Natural killer cell (primary cell): ENCODE measurements around the gene PPFIBP2. TPM values are rescaled to one million over a fixed set of nuclear protein-coding genes. Genes with fewer than 3 reads are reported as not detected.

Experiments used
- ATAC-seq, 3 donors: fragments of 150-1000 bp in 2 of 3; fragments of 200-7000 bp in 1 of 3; cut with Tn5 transposase; 1 replicate in 1 of 3; 2 replicates in 2 of 3; pipeline ENCODE4 v1.10.0; 2021; ENCODE audit warnings: mild to moderate bottlenecking in 2 of 3, moderate library complexity in 2 of 3
- DNase-seq, 2 donors: peaks; one replicate each; pipeline versions ENCODE4 v3.0.0 to v3.0.0-alpha.2; 2013 to 2021; ENCODE audit warnings: mixed read lengths in 1 of 2
- H3K27ac ChIP-seq: one replicate; pipeline ENCODE4 v1.5.1; 2013; ENCODE audit warnings: mild to moderate bottlenecking, low read length
- H3K27me3 ChIP-seq: one replicate; pipeline ENCODE4 v1.6.1; 2013; ENCODE audit warnings: low read length; ENCODE audit not compliant: control insufficient read depth, insufficient read depth
- H3K36me3 ChIP-seq: one replicate; pipeline ENCODE4 v1.6.1; 2013; ENCODE audit warnings: low read length; ENCODE audit not compliant: control insufficient read depth, insufficient read depth
- H3K4me1 ChIP-seq: one replicate; pipeline ENCODE4 v1.6.1; 2013; ENCODE audit warnings: low read length; ENCODE audit not compliant: control insufficient read depth, insufficient read depth
- H3K4me3 ChIP-seq: one replicate; pipeline ENCODE4 v1.5.1; 2013; ENCODE audit warnings: low read length
- H3K9me3 ChIP-seq: one replicate; pipeline ENCODE4 v1.6.1; 2013; ENCODE audit warnings: low read length; ENCODE audit not compliant: control insufficient read depth, insufficient read depth
- H3K27ac Mint-ChIP-seq, 2 donors: one replicate each; pipeline ENCODE4 v1.8.0; 2022; ENCODE audit warnings: mild to moderate bottlenecking in 2 of 2, mixed read lengths in 2 of 2, moderate library complexity in 1 of 2
- H3K27me3 Mint-ChIP-seq, 2 donors: one replicate each; pipeline ENCODE4 v1.8.0; 2022; ENCODE audit warnings: low read depth in 2 of 2, mixed read lengths in 2 of 2
- H3K36me3 Mint-ChIP-seq: one replicate; pipeline ENCODE4 v1.8.0; 2022; ENCODE audit warnings: mixed read lengths
- H3K4me1 Mint-ChIP-seq, 2 donors: one replicate each; pipeline ENCODE4 v1.8.0; 2022; ENCODE audit warnings: mixed read lengths in 2 of 2
- H3K4me3 Mint-ChIP-seq: one replicate; pipeline ENCODE4 v1.8.0; 2022; ENCODE audit warnings: mild to moderate bottlenecking, moderate library complexity, mixed read lengths
- H3K9me3 Mint-ChIP-seq, 2 donors: one replicate each; pipeline ENCODE4 v1.8.0; 2022; ENCODE audit warnings: mixed read lengths in 2 of 2
- CTCF ChIP-seq: fragments of 200-600 bp; IDR thresholded peaks from one replicate; pipeline ENCODE4 v1.8.0; 2022; ENCODE audit warnings: antibody characterized with exemption
- whole genome bisulfite sequencing: methylation state at CpG from one replicate; pipeline ENCODE4 v1.1.7; 2013; ENCODE audit warnings: missing lambda C conversion rate; ENCODE audit not compliant: insufficient coverage; 5-methylcytosine and 5-hydroxymethylcytosine counted together
- intact Hi-C: fragments of 100-400 bp; cut with micrococcal nuclease; formaldehyde crosslinking; loops from one replicate; pipeline ENCODE4 v1.14.2; 2022
- total RNA-seq, 4 donors: library from RNA; stranded (reverse); fragments of 120-200 nt in 1 of 4; gene quantifications; one replicate each; pipeline versions ENCODE4 v1.2.3 to v1.2.4, GENCODE V29; 2013 to 2022

Gene PPFIBP2
- total RNA-seq, 3 donors from 2014 or later (not counting 1 experiment from before 2014, with no cell fraction given): 15.1 to 23.7 (median 23.1) TPM

DNA sequence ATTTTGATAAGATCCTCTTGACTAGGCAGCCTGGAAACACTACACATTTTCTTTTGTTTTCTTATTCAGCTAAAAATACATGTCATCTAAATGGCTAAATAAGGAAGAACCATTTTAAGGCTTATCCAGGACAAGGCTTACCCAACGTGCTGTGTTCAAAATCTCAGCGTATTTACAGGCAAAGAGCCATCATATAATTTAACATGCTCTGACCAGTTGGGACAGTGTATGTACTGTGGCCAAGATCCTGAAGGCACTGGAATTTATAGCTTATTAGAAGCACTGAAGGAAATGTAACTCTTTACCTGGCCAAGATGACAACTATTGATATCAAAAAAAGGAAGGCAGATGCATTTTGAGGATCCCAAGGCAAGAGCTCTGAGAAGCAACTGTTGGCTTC, 71.1 kb downstream of the PPFIBP2 start:
- no peak overlapping the region for H3K4me3 Mint-ChIP-seq
- Histone ChIP-seq H3K27me3 (no peaks in the 10 kb centered on the region), H3K4me3 (no peak overlapping the region), H3K4me1 (no peaks in the 10 kb centered on the region), H3K9me3 (no peaks in the 10 kb centered on the region), H3K36me3 (peaks cover 1% of the 10 kb centered on the region), H3K27ac (no peak overlapping the region)
- no peak overlapping the region for H3K27ac Mint-ChIP-seq
- ATAC-seq: no peak
- no peak for TF ChIP-seq CTCF
- no peak for DNase-seq
- intact Hi-C loops: no loop called here
- H3K4me1 Mint-ChIP-seq: no peaks in the 10 kb centered on the region
- H3K27me3 Mint-ChIP-seq: peaks cover 0 to 10% of the 10 kb centered on the region in 2 donors
- H3K36me3 Mint-ChIP-seq: no peaks in the 10 kb centered on the region
- WGBS: 86% methylated on average over 2 of the region's 2 CpGs
- H3K9me3 Mint-ChIP-seq: no peaks in the 10 kb centered on the region

GRCh38 chr11:7585816-7586215, 72.0 kb downstream of the PPFIBP2 start:
- no peaks in the 10 kb centered on the region for H3K9me3 ChIP-seq
- 95% methylated on average over 2 of the region's 2 CpGs for WGBS
- Mint-ChIP-seq H3K27ac (no peak overlapping the region), H3K36me3 (no peaks in the 10 kb centered on the region), H3K4me3 (no peak overlapping the region), H3K27me3 (peaks cover 0 to 10% of the 10 kb centered on the region in 2 donors), H3K9me3 (no peaks in the 10 kb centered on the region), H3K4me1 (no peaks in the 10 kb centered on the region)
- no peak for ATAC-seq
- intact Hi-C loops: no loop called here
- TF ChIP-seq CTCF: no peak
- no peaks in the 10 kb centered on the region for H3K27me3 ChIP-seq
- H3K27ac ChIP-seq: no peak overlapping the region
- H3K36me3 ChIP-seq: peaks cover 1% of the 10 kb centered on the region
- H3K4me1 ChIP-seq: no peaks in the 10 kb centered on the region
- no peak overlapping the region for H3K4me3 ChIP-seq
- DNase-seq: no peak

GRCh38 chr11:7586376-7586775, 72.6 kb downstream of the PPFIBP2 start:
- Mint-ChIP-seq H3K4me1 (no peaks in the 10 kb centered on the region), H3K36me3 (no peaks in the 10 kb centered on the region), H3K4me3 (no peak overlapping the region), H3K9me3 (no peaks in the 10 kb centered on the region), H3K27ac (no peak overlapping the region), H3K27me3 (peaks cover 0 to 10% of the 10 kb centered on the region in 2 donors)
- Histone ChIP-seq H3K9me3 (no peaks in the 10 kb centered on the region), H3K4me3 (no peak overlapping the region), H3K27me3 (no peaks in the 10 kb centered on the region), H3K36me3 (peaks cover 1% of the 10 kb centered on the region), H3K27ac (no peak overlapping the region), H3K4me1 (no peaks in the 10 kb centered on the region)
- ATAC-seq (no peak), DNase-seq (no peak)
- intact Hi-C loops: no loop called here
- WGBS: 84% methylated on average over 2 of the region's 2 CpGs
- TF ChIP-seq CTCF: no peak

- TF ChIP-seq CTCF: no peak
- Histone ChIP-seq H3K4me3 (no peak overlapping the region), H3K27ac (no peak overlapping the region), H3K36me3 (peaks cover 1% of the 10 kb centered on the region), H3K4me1 (peaks cover 7% of the 10 kb centered on the region), H3K27me3 (no peaks in the 10 kb centered on the region), H3K9me3 (no peaks in the 10 kb centered on the region)
- intact Hi-C loops: no loop called here
- ATAC-seq (no peak), DNase-seq (no peak)
- H3K4me3 Mint-ChIP-seq: no peak overlapping the region
- H3K4me1 Mint-ChIP-seq: peaks cover 9 to 13% of the 10 kb centered on the region in 2 donors
- no peaks in the 10 kb centered on the region for H3K36me3 Mint-ChIP-seq
- H3K9me3 Mint-ChIP-seq: no peaks in the 10 kb centered on the region
- no peak overlapping the region for H3K27ac Mint-ChIP-seq
- WGBS: 80% methylated on average over 2 of the region's 2 CpGs
- H3K27me3 Mint-ChIP-seq: peaks cover 0 to 10% of the 10 kb centered on the region in 2 donors
Measured at GRCh38 chr11:7587712-7588111, 73.9 kb downstream of the PPFIBP2 start.
